Measurements from ENCODE around the gene SLC9A8. TPM values are rescaled to one million over a fixed set of nuclear protein-coding genes. Genes with fewer than 3 reads are reported as not detected.

The SLC9A8 gene
- total and polyA plus RNA-seq, 9 of the 15 experiments (the other 6 are each of a cell fraction or from before 2014, with no cell fraction given), result 0.56 to 9.7 (median 5.0) TPM

DNA sequence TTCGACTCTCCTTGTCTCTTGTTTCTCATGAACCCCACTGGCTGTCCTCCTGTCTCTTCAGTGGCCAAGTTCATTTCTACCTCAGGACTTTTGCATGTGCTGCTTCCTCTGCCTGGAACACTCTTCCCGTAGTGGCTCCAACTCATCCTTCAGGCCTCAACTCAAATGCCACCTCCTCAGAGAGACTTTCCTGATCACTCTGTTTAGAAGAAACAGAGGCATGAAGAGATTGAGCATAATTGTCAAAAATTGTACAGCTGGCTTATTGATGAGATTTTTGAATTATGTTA is 17.5 kb upstream of the SLC9A8 start:
- no peak for ATAC-seq
- no peak overlapping the region for H3K4me3 ChIP-seq
- CTCF ChIA-PET (ENCODE audit: low intra/inter-chr PET ratio), result no interaction called here

DNA sequence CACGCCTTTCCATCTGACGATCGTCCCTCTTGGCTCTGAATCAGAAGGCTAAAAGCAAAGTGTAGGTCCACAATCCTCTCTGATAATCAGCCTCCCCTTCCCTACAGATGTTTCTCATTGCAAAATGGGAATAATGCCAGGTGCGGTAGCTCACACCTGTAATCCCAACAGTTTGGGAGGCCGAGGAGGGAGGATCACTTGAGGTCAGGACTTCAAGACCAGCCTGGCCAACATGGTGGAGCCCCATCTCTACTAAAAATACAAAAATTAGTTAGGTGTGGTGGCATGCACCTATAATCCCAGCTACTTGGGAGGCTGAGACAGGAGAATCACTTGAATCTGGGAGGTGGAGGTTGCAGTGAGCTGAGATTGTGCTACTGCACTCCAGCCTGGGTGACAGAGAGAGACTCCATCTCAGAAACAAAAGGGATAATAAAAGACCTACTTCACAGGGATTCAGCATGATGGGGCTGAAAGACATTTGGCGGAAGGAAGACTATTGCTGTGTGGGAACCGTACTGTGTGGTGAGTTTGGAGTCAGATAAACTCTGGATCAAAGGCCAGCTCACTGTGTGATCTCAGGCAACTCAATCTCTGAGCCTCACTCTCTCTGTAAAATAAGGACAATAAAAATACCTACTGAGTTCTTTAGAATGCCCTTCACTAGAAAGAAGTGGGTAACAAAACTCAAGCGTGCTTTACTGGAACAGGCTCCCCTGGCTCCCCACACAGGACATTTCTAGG is 15.9 kb upstream of the SLC9A8 start:
- CTCF ChIA-PET (ENCODE audit: low intra/inter-chr PET ratio), result interaction anchor here (0.7 kb wide), 1 partner anchor 294 kb away, joined by 4 read pairs; no protein-coding TSS in a partner anchor
- no peak for FAIRE-seq
- H2AFZ ChIP-seq (ENCODE audit: low read depth, low read length), result no peak overlapping the region

More for the DNA sequence above, 17.5 kb upstream of the SLC9A8 start:
- H3K27ac ChIP-seq (ENCODE audit: extremely low read depth, low read depth, low read length), result no peak overlapping the region
- H4K20me1 ChIP-seq (replicated peaks; ENCODE audit: control insufficient read depth, insufficient read depth, low read length), result no peaks in the 10 kb centered on the region
- intact Hi-C loops (cut with micrococcal nuclease) (no loop called here), in situ Hi-C loops (cut with MboI) (no loop called here)
- FAIRE-seq, result no peak
- no peak overlapping the region for H3K4me2 ChIP-seq (ENCODE audit: insufficient read depth, low read length)
- POLR2A ChIA-PET, result interaction anchor here (1.0 kb wide), 1 partner anchor 9 kb away, joined by 3 read pairs; no protein-coding TSS in a partner anchor
- DNase-seq (ENCODE audit: extremely low read depth in 1 of 4, low spot score in 3 of 4), result no peak
- no peaks in the 10 kb centered on the region for H3K27me3 ChIP-seq (ENCODE audit: control insufficient read depth in 2 of 2, insufficient read depth in 2 of 2, low read length in 2 of 2)
- no peaks in the 10 kb centered on the region for H3K9me1 ChIP-seq (ENCODE audit: control insufficient read depth, insufficient read depth, low read length)
- whole genome bisulfite sequencing (ENCODE audit: insufficient coverage, low coverage, missing lambda C conversion rate), result 48% methylated on average over 2 of the region's 2 CpGs
- H3K9me3 ChIP-seq (replicated peaks; ENCODE audit: control insufficient read depth, insufficient read depth, low read depth, low read length), result no peaks in the 10 kb centered on the region
- BruUV-seq (replicated peaks), result no TSS peak
- H3K36me3 ChIP-seq (ENCODE audit: control insufficient read depth, insufficient read depth, low read length), result no peaks in the 10 kb centered on the region
- H2AFZ ChIP-seq (ENCODE audit: low read depth, low read length), result peak overlapping the region; percentile 62
- peaks cover 14 to 26% of the 10 kb centered on the region in 2 experiments; a peak in 4 of 5 replicates for H3K4me1 ChIP-seq (replicated peaks in 1 of 2; ENCODE audit: control insufficient read depth in 2 of 2, insufficient read depth in 2 of 2, low read length in 2 of 2)
- no peaks in the 10 kb centered on the region for H3K79me2 ChIP-seq (ENCODE audit: control insufficient read depth, insufficient read depth, low read length)
- H3K9ac ChIP-seq (ENCODE audit: insufficient read depth in 1 of 2, low read depth in 2 of 2, low read length in 2 of 2), result no peak overlapping the region
- TF ChIP-seq SMC3 (conservative IDR thresholded peaks at IDR 0.05; ENCODE audit: insufficient read depth, low read depth, low read length), result no peak
- no peak for TF ChIP-seq ZFP1 (CRISPR knock-in tag; IDR thresholded peaks at IDR 0.05)
- peak; percentile 57 for TF ChIP-seq RBM25 (IDR thresholded peaks at IDR 0.05; ENCODE audit: low read depth, low read length, severe bottlenecking)
- TF ChIP-seq ZNF253 (CRISPR knock-in tag; conservative IDR thresholded peaks at IDR 0.05), result no peak
- no peak for TF ChIP-seq CCAR2 (IDR thresholded peaks at IDR 0.05; ENCODE audit: low read depth, low read length)
- TF ChIP-seq NUFIP1 (IDR thresholded peaks at IDR 0.05; ENCODE audit: partially characterized antibody), result no peak
- TF ChIP-seq BCOR (IDR thresholded peaks at IDR 0.05), result peak; percentile 47
- no peak for TF ChIP-seq ELF4 (CRISPR knock-in tag; IDR thresholded peaks at IDR 0.05)

More for the DNA sequence above, 15.9 kb upstream of the SLC9A8 start:
- H3K79me2 ChIP-seq (ENCODE audit: control insufficient read depth, insufficient read depth, low read length), result no peaks in the 10 kb centered on the region
- in situ Hi-C loops (cut with MboI), result no loop called here
- no peak for TF ChIP-seq HNRNPK (IDR thresholded peaks at IDR 0.05; ENCODE audit: low read depth, low read length, poor library complexity, severe bottlenecking)
- peak; percentile 31 to 45; a peak in 1 of 4 replicates for TF ChIP-seq KDM1A (IDR thresholded peaks at IDR 0.05)
- no peak overlapping the region for H3K4me3 ChIP-seq
- peaks cover 4 to 10% of the 10 kb centered on the region in 2 experiments; a peak in 3 of 5 replicates for H3K4me1 ChIP-seq (replicated peaks in 1 of 2; ENCODE audit: control insufficient read depth in 2 of 2, insufficient read depth in 2 of 2, low read length in 2 of 2)
- H3K27ac ChIP-seq (ENCODE audit: extremely low read depth, low read depth, low read length), result no peak overlapping the region
- no peaks in the 10 kb centered on the region for H3K36me3 ChIP-seq (ENCODE audit: control insufficient read depth, insufficient read depth, low read length)
- 65% methylated on average over 8 of the region's 8 CpGs for WGBS (ENCODE audit: insufficient coverage, low coverage, missing lambda C conversion rate)
- ATAC-seq (no peak), DNase-seq (ENCODE audit: extremely low read depth in 1 of 4, low spot score in 3 of 4) (no peak)
- H3K4me2 ChIP-seq (ENCODE audit: insufficient read depth, low read length), result no peak overlapping the region
- no peaks in the 10 kb centered on the region for H3K27me3 ChIP-seq (ENCODE audit: control insufficient read depth in 2 of 2, insufficient read depth in 2 of 2, low read length in 2 of 2)
- H4K20me1 ChIP-seq (replicated peaks; ENCODE audit: control insufficient read depth, insufficient read depth, low read length), result no peaks in the 10 kb centered on the region
- no peaks in the 10 kb centered on the region for H3K9me3 ChIP-seq (replicated peaks; ENCODE audit: control insufficient read depth, insufficient read depth, low read depth, low read length)
- H3K9ac ChIP-seq (ENCODE audit: insufficient read depth in 1 of 2, low read depth in 2 of 2, low read length in 2 of 2), result no peak overlapping the region
- POLR2A ChIA-PET, result interaction anchor here (0.7 to 1.1 kb wide), 2 partner anchors 21 to 713 kb away, joined by 4 to 5 read pairs; partner anchors contain the start of gene PTPN1
- no TSS peak for BruUV-seq (replicated peaks)
- H3K9me1 ChIP-seq (ENCODE audit: control insufficient read depth, insufficient read depth, low read length), result no peaks in the 10 kb centered on the region
- intact Hi-C loops (cut with micrococcal nuclease), result no loop called here

Measured in K562 (cell line).